Measurements from ENCODE around the gene CHST4.
A peak's percentile ranks its signal among the peaks of the same experiment; 100 is the strongest.

The CHST4 gene

GRCh38 chr16:71515026-71515425, 11.2 kb upstream of the CHST4 start:
- no peak for DNase-seq (ENCODE audit: low read depth)
- H3K4me3 ChIP-seq (ENCODE audit: low read depth, low read length), result no peak overlapping the region
- no peak for TF ChIP-seq CTCF (IDR thresholded peaks at IDR 0.05; ENCODE audit: insufficient read depth, low read depth, low read length, missing control alignments)

GRCh38 chr16:71520550-71520949, 5.7 kb upstream of the CHST4 start:
- TF ChIP-seq CTCF (IDR thresholded peaks at IDR 0.05; ENCODE audit: insufficient read depth, low read depth, low read length, missing control alignments), result no peak
- no peak overlapping the region for H3K4me3 ChIP-seq (ENCODE audit: low read depth, low read length)
- DNase-seq (ENCODE audit: low read depth), result no peak

GRCh38 chr16:71524566-71525553, 1.4 kb upstream of the CHST4 start:
- no peak overlapping the region for H3K4me3 ChIP-seq (ENCODE audit: low read depth, low read length)
- no peak for DNase-seq (ENCODE audit: low read depth)
- TF ChIP-seq CTCF (IDR thresholded peaks at IDR 0.05; ENCODE audit: insufficient read depth, low read depth, low read length, missing control alignments), result no peak

- no peak for DNase-seq (ENCODE audit: low read depth)
- H3K4me3 ChIP-seq (ENCODE audit: low read depth, low read length), result peak overlapping the region; percentile 5
- TF ChIP-seq CTCF (IDR thresholded peaks at IDR 0.05; ENCODE audit: insufficient read depth, low read depth, low read length, missing control alignments), result no peak
Measured at GRCh38 chr16:71528257-71528656, 2.0 kb downstream of the CHST4 start.

- no peak for TF ChIP-seq CTCF (IDR thresholded peaks at IDR 0.05; ENCODE audit: insufficient read depth, low read depth, low read length, missing control alignments)
- peak; percentile 31 for DNase-seq (ENCODE audit: low read depth)
- peak overlapping the region; percentile 5 for H3K4me3 ChIP-seq (ENCODE audit: low read depth, low read length)
Measured at GRCh38 chr16:71528863-71529262, 2.6 kb downstream of the CHST4 start.

GRCh38 chr16:71532366-71532765, 6.1 kb downstream of the CHST4 start:
- H3K4me3 ChIP-seq (ENCODE audit: low read depth, low read length), result no peak overlapping the region
- TF ChIP-seq CTCF (IDR thresholded peaks at IDR 0.05; ENCODE audit: insufficient read depth, low read depth, low read length, missing control alignments), result no peak
- DNase-seq (ENCODE audit: low read depth), result no peak
